ENCODE results near the gene C21orf58.

Gene C21orf58

GRCh38 chr21:46322351-46323226 is 1.1 kb downstream of the C21orf58 start:
- TF ChIP-seq CTCF (conservative IDR thresholded peaks at IDR 0.05) = no peak
- H3K27ac ChIP-seq = peak overlapping the region; percentile 99

- no peak overlapping the region for H3K27ac ChIP-seq
- no peak for TF ChIP-seq CTCF (conservative IDR thresholded peaks at IDR 0.05)
Observed at GRCh38 chr21:46320331-46320801, 3.3 kb downstream of the C21orf58 start.

- peak overlapping the region; percentile 66; the same call in 1 of the 2 replicates for H3K27ac ChIP-seq
- no peak for TF ChIP-seq CTCF (conservative IDR thresholded peaks at IDR 0.05)
Observed at GRCh38 chr21:46319186-46319585, 4.5 kb downstream of the C21orf58 start.

GRCh38 chr21:46318464-46318845 is 5.2 kb downstream of the C21orf58 start:
- no peak for TF ChIP-seq CTCF (conservative IDR thresholded peaks at IDR 0.05)
- H3K27ac ChIP-seq = peak overlapping the region; percentile 66

- peak overlapping the region; percentile 66 for H3K27ac ChIP-seq
Observed at GRCh38 chr21:46317710-46318463, 5.8 kb downstream of the C21orf58 start.

GRCh38 chr21:46316708-46317324 is 6.9 kb downstream of the C21orf58 start:
- H3K27ac ChIP-seq = no peak overlapping the region
- TF ChIP-seq CTCF (conservative IDR thresholded peaks at IDR 0.05) = no peak

More at GRCh38 chr21:46317710-46318463, 5.8 kb downstream of the C21orf58 start:
- TF ChIP-seq CTCF (conservative IDR thresholded peaks at IDR 0.05) = no peak
